SKM-1 treated with dmso at 0.1 percent for 144 hours (cell line): ENCODE results near the gene KCNQ1.

ENCODE experiments used
- DNase-seq: peaks from one replicate; lab custom pipeline; 2025; ENCODE audit not compliant: unreplicated experiment; lab: John Stamatoyannopoulos, UW

KCNQ1 gene

DNA sequence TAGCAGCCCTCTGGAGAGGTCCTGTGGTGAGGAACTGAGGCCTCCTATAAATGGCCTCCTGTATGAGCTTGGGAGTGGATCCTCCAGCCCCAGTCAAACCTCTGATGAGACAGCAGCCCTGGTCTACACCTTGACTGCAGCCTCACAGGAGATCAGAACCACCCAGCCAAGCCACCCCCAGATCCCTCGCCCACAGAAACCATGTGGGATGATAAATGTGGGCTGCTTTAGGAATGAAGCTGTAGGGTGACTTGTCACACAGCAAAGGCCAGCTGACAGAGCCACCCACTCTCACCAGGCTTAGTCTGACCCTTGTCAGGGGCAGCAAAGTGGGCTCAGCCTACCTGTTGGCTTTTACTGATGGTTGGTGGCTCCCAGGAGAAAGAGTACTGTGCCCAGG is 261.5 kb downstream of the KCNQ1 start:
- DNase-seq, result no peak

DNA sequence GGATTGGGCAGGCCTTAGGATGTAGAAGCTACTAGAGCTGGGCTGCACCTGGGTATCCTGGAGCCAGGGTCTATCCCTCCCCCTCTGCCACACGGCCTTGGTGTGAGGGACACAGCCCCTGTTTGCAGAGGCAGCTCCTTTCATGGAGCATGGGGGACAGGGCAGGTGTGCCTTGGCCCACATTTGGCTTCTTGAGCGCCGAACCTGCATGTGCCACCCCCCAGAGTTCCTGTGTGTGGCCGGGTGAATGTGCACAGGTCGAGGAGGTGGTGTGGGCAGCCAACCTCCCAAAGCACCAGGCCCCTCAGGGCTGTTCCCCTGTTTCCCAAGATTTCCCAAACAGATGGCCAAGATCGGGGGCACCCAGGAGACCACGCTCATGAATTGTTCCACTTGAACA is 262.9 kb downstream of the KCNQ1 start:
- DNase-seq, result no peak

DNA sequence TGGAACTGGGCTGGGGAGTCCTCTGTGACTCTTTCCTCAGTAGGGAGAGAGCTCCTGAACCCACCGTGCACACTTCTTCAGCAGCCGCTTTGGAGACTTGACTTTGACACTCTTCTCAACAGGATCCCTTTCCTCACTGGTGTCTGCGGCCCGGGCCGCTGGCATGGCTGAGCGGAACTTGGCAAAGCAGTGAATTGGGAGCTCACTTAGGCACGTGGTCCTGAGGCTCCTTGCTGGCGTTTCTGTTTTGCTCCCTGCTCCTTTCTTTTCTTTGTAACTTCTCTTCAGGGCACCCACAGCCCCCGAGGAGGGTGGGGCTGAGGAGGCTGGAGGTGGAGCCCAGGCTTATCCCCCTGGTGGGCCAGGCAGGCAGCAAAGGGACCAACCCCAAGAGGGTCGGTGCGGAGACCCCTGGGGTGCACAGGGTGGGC is 263.4 kb downstream of the KCNQ1 start:
- no peak for DNase-seq

DNA sequence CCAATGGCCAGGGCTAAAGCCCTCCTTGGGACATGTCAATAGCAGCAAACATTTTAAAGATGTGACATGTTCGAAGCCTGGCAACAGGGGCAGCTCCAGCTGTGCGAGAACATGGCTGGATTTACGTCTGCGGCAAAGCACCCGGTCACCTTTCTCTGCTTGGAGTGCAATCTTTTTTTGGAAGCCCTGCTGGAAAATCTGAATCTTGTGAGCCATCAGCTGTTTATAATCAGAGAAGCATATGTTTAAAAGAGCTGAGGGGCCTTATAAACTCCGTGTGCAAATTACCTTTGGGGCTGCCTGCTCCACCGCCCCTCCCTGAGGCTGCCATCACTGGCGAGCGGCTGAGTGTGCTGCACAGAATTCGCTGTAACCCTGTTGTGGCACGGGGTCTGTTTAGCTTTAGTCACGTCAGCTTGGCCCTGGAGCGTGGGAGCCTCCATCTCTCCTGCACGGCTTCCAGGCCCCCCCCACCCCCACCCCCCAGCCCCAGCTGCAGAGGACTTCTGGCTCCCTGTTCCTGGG is 264.0 kb downstream of the KCNQ1 start:
- DNase-seq, result no peak

DNA sequence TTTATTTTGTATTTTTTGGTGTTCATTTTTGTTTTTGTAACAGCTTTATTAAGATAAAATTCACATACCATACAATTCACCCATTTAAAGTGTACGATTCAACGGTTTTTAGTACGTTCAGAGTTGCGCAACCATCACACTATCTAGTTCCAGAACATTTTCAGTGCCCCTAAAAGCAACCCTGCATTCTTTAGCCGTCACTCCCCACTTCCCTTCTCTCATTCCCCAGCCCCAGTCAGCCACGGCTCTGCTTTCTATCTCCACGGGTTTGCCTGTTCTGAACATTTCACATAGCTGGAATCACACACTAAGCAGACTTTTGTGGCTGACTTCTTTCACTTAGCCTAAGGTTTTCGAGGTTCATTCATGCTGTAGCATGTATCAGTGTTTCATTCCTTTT is 264.6 kb downstream of the KCNQ1 start:
- no peak for DNase-seq

DNA sequence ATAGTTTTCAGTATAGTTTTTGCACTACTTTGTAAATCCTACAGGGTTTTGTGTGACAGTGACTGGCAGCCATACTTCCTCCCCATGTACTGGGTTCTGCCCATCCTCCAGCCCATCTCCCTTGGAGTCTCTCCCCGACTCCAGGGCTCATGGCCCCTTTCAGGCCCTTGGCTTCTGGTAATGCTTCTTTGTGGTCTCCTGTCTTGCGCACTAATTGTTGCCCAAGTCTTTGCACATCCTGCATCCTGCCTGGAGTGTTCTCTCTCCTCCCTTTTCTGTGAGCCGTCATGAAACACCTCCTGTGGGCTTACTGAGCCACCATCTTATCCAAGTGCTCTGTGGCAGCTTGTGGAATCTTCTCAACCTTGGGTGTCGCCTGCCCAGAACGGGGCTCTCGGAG is 266.4 kb downstream of the KCNQ1 start:
- peak; percentile 51 for DNase-seq

DNA sequence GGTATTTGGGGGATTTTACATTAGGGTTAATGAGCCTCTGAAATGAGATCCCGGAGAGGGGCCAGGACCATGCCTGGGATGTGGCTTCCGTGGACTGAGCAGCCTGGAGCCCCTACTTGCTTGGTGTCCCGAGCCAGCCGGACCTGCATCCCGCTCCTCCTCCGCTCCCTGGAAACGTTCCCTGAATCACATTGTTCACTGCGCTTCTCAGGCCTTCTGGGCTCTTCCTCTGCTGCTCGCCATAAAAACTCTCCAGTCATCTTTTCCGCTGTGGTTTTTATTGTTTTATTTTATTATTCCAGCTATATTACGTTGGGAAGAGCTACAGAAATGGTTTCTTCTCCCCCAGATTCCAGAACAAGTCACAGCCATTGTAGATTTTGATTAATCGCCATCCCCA is 268.3 kb downstream of the KCNQ1 start:
- no peak for DNase-seq

DNA sequence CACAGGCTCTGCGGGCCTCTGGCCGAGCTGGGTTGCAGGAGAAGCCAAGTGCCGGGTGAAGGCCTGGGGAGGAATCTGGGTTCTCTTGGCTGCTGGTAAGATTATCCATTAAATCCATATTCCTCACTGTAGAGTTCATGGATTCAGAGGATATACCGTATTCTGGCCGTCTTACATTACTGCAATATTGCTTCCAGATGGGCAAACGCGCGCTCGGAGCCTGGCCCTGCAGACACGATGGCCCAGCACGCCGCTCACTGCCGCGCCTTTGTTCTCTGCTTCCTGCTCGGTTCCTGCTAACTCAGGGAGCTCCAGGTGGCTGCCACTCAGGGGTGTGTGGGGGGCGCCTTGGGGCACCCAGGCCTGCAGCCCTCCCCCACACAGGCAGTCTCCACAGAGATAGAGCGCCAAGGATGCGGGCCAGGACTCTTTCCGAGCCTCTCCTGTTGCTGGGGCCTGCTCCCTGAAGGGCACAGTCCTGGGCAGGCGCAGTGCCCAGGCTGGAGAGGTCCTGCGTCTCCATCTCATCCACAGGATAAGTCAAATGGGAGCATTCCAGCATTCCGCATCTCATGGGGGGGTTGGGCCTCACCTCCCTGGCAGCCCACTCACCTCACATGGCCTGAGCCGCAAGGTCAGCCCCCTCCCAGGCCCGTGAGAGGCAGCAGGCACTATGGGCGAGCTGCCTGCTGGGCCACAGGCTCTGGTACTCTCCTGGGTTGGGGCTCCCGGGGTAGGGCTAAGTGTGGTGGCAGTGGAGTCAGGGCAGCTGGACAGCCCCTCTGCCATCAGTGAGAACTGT is 269.1 kb downstream of the KCNQ1 start:
- no peak for DNase-seq

DNA sequence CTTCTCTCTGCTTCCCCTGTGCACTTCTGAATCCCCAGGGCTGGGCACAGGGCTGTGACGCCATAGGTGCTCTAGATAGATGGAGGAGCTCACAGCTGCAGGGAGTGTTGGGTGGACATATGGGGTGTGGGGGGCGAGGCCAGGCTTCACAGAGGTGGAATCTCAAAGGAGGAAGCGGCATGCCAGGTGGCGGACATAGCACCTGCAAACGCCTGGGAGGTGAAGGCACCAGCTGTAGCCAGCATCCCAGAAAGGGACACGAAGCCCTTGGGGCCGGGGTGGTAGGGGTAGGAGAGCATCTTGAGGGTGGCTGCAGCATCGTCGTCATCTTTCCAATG is 269.6 kb downstream of the KCNQ1 start:
- DNase-seq, result no peak

DNA sequence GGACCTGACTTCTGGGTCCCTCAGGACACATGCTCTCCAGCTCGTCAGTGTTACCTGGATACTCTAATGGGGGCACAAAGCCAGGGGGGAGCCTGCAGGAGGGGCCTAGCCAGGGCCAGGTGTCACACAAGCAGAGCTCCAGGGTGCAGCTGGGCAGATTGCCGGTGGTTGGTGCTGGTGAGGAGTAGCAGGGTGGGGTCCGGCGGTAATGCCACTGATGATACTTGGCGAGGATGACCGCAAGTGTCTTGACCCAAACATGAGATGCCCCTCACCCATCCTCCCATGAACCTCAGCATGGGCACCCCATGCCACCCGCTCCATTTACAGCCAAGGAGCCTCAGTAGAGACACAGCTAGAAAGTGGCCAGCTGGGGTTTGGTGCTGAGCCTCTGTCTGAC is 270.1 kb downstream of the KCNQ1 start:
- DNase-seq, result no peak

DNA sequence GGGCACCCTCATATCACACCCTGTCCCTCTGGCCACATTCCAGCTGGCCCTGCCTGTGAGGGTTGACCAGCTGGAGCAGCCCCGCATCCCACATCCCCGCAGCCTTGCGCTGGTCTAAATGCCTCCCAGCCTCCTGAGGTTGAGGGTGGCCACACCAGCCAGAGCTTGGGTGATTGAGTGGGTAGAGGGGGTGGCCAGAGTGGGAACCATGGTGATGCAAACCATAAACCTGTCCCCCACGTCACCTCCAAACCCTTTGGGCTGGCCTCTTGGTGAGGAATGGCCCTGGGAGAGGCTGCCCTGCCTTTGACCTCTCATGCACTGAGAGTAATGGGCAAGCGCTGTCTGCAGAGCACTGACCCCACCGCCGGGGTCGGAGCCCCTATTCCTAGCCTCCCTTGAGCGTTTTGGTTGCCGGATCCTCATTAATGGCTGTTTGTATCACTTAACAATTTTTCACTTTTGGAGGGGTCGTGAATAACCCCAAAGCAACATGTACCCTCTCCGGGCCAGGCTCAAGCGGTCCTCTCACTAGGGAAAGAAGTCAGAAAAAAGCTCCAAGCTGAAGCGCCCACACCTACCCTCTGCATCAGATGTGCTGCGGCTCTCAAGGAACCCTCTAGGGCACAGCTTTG is 271.0 kb downstream of the KCNQ1 start:
- no peak for DNase-seq

DNA sequence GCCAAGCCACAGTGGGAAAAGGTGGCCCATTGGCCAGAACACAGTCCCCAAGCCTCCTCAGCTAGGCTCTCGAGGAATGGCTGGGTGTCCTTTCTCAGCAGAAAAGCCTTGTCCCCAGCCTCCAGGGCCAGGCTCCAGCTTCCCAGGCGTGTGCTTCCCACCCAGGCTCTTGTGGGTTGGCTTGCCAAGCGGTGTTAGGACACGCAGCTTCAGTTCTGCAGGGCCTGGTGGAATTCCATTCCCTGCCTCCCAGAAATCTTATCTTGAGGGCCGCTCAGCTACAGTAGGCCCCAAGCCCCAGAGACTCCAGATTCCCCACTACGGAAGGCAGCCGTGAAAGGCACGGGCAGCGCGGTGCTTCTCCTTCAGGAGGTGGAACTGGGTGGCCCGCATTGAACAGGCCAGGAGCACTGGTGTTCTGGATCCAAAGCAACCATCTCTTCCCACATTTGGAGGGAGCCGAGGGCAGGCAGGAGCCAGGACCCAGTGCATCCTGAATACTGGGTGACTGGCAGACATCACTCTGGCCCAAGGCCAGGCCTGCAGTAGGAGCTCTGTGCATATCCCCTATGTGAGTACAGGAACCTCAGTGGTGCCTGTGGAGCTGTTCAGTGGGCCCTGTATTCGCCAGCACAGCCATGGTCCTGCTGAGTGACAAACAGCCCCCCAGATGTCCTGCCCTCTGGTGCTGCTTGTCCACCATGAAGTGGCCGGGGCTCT is 271.7 kb downstream of the KCNQ1 start:
- DNase-seq, result no peak

DNA sequence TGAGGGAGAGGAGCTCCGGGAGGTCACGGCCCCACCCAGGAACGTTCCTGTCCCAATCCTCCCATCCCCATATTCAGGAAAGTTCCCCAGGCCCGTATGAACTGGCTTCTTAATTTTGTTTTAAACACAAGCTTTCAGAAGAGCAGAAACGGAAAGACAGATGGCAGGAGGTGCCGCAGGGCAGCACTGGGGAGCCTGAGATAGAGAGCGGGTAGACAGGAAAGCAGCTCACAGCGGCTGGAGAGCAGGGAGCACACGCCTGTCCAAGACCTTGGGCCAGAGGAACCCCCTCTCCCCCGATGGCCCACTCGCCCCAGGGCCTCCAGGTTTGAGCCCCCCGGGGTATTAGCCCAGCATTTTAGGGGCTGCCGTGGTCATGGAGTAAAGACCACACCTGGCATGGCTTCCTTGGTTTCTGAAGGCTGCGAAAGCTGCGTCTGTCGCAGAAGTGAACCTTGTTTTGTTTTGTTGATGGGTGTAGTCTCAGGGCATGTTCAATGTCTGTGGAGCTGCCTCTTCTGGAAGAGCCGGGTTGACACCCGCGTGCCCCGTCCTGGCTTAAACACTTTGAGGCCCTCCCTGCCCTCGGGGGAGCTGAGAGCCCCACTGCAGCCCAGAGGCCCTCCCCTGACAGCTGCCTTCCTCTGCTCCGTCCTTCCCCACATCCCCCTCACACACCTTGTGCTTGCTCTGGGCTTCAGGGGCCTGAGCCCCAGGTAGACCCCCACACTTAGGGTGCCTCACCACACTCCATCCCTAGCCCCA is 272.9 kb downstream of the KCNQ1 start:
- no peak for DNase-seq

DNA sequence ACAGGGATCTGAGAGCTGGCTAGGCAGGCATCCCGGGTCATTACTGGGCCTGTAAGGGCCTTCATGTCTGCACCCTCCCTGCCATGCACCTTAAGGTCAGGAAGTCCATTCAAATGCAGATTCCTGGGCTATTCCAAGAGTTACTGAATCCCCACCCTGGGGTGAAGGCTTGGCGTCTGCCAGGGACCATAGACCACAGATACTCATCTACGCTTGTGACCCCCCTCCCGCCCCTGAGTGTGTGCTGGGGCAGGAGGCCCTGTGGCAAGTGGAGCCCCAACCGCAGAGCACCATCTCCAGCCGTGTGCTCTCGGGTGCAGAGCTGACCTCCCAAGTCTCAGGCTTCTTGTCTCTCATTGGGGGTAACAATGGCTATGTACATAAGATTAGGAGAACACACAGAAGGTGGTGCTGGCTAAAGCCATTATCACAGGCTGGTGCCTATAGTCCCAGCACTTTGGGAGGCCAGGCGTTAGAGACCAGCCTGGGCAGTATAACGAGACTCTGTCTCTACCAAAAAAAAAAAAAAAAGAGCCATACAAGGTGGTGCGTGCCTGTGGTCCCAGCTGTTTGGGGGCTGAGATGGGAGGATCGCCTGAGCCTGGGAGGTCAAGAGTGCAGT is 274.1 kb downstream of the KCNQ1 start:
- no peak for DNase-seq

DNA sequence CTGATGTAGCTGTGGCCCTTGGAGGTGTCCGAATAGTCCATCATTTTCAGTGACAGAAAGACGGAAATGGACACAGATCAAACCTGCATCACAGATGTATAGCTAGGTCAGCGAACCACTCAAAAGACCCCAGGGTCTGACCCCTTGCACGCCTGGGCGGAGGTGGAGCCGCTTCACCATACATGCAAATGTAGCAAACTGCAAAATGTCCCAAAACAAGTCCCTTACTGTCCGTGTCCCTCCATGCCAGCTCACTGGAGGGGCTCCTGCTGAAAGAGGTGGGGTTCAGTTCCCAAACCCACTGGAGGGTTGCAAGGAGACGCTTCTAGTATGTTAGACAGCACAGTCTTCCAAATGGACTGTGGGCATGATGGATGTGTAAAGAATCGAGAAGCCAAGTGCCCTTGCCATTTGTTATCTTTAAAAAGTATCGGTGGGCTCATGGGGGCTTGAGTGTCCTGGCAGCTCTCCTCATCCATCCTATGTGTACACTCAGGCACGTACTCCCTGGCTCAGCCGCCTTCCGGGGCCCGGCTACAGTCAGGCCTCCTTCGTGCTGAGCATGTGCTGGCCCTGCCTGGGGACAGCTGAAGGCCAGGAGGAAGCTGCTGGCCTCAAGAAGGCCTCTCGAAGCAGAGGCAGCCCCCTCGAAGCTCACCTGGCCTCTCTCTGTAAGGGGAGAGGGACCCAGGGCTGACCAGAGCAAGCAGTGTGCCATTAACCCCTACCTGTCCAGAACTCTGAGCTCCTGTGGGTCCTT is 275.2 kb downstream of the KCNQ1 start:
- DNase-seq, result no peak

DNA sequence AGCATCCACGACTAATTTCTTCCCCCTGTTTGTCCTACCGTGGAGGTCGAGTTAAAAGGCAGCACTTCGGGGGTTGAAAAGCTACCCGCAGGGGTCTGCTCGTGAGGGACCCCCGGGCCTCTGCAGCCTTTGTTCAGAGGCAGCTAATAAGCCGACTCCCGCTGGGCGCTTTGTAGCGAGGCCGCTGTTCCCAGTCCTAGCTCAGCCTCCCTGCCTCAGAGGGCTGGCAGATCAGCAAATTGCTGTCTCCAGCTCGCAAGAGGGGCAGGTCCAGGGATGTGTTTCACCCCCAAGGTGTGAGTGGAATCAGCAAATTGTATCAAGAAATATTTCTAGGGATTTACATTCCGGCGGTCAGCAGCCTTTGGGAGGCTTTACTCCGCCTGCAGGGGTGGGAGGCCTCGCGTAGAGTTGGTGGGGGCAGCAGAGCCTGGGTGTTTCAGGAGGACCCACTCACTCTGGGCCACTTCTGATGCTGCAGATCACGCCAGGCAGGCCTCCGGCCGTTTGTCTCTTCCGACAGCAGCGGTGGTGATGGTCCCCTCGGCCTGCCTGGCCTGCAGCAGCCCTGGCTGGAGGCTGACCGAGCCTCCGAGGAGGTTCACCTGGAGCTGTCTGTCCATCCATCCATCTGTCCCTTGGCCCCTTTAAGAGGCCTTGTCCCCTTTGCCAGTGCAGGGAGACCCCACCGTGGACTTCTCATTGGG is 276.6 kb downstream of the KCNQ1 start:
- DNase-seq, result no peak

DNA sequence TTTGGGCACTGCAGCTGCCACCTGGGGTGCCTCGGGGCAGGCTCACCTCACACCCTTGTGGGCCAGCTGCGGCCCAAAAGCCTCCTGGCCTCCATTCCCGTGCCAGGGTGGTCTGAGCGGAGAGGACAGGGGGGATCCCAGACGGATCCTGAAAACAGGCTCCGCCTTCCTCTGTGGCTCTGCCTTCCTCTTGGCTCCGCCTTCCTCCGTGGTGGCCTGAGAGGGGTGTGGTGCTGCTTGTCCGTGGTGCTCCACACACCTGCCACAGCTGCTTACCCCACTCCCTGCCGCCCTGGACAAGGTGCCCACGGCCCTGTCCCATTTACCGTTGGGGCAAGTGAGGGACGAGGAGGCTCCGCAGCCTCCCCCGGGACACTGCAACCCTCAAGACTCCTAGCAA is 278.1 kb downstream of the KCNQ1 start:
- no peak for DNase-seq

DNA sequence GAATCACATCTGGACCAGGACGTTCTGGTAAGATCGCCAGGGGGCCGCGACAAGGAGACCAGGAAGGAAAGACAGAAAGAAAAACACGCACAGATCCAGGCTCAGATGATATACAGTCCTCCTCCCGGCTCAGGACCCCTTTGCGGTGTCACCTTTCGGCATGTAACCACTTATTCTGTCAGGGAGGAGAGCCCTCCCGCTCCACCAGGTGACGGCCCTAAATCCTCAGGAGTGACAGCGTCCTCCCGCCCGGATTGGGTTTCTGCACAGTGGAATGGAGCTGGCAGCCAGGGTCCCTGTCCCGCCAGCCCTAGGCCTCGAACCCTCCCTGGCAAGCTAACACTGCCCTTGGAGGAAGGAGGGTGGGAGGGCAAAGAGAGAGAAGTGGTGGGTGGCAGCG is 279.3 kb downstream of the KCNQ1 start:
- DNase-seq, result no peak

DNA sequence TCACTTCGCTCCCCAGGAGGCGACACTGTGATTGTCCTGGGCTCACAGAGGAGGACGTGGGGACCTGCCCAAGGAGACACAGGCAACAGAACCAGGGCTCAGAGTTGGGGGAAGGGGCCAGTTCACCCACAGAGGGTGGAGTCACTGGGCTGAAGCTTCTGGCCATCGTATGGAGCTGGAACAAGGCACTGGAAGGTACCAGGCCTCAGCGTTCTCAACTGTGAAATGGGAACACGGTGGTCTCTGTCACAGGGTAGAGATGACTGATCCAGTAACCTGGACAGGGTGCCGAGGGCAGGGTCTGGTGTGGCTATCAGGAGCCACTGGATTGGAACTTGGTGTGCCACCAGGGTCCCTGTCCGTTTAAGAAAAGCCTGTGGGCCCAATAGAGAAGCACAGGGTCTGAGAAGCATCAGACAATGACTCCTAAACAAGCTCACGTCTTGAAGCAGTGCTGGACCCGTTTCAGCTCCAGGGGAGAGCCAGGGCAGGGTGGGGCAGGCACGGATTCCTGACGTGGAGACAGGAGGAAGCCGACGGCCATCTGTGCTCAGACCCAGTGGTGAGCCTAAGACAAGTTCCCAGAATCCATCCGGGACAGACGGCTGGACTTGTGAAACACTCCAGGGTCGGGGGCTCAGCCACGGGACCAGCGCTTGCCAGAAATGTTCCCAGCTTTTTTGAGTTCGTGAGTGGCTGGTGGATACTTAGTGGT is 280.0 kb downstream of the KCNQ1 start:
- DNase-seq, result no peak
